CD4-positive, alpha-beta T cell treated with Interleukin-2 at 100 ng/mL for 4 hours (primary cell): ENCODE measurements around the gene KIF1B.
"Not testable (repeated sequence)": the region's sequence is repeated elsewhere in the genome, so short reads cannot be mapped to it uniquely, and the experiment has no call there.

Experiments used
- DNase-seq: peaks from one replicate; pipeline ENCODE4 v3.0.0-alpha.2; 2020; ENCODE audit warnings: low spot score

KIF1B gene

GRCh38 chr1:10426535-10426848 lies 216.1 kb downstream of the KIF1B start:
- not testable (repeated sequence) for DNase-seq

- DNase-seq = no peak
Measured at GRCh38 chr1:10428984-10429383, 218.6 kb downstream of the KIF1B start.

DNA sequence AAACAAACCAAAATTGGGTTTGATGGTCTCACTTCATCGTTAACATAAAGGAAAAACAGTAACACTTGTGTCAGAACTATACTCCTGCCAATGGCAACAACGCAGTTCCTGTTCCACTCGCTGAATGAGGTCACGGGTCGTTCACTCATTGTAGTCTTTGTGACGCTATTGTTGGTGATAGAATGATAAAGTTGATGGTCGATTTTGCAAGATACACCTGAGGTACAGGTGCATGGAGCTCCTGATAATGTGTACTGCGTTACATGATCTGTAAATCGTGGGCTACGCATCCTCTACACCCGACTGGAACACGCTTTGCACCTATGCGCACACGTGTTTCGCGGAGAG lies 219.5 kb downstream of the KIF1B start:
- peak; percentile 29 for DNase-seq

DNA sequence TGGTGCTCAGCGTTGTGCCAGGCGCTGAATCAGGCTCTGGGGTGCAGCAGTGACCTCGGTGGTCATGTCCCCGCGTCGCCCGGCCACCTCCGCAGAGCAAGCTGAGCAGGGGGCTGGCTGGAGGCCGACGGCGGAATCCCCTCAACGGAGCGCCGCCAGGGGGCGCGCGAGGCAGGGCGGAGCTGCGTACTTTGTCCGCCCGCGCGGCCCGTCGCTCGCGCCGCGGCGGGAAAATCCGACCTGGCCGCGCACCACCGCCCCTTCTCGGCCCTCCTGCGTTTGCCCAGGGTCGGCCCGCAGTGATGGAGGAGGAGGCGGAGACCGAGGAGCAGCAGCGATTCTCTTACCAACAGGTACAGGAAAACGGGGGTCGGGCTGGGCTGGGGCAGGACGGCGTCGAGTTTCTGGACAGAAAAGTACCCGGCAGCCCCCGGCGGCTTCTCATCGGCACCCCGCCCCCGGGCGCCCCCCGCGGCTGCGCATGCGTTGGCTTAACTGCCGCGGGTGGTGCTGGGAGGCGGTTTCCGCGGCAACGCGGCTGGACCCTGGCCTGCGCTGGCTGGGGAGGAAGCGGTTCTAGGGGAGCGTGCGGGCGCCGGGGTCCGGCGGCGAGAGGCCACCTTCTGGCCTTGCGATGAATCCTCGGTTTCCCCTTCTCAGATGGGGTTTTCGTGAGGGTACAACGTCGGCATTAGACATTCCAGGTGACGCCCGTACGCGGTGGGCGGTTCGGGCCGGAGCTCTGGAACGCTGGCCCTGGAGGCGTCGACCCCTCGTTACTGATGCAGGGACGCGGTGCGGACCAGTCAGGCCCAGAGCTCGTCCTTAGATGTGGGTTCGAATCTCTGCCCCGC lies 220.1 kb downstream of the KIF1B start, which contains the start of gene CENPS:
CENPS (plus strand) TSS at position 218 of the 854 bp plus-strand sequence; CDS start at position 303, 85 bp downstream.
- DNase-seq = peak; percentile 90
